Measurements from ENCODE around the gene CPTP. TPM values are rescaled to one million over a fixed set of nuclear protein-coding genes. Genes with fewer than 3 reads are reported as not detected.

CPTP gene
- total and polyA plus RNA-seq, 10 of the 15 experiments (the other 5 are each of a cell fraction or from before 2014, with no cell fraction given), result 0.06 to 24.3 (median 10.0) TPM

GRCh38 chr1:1373051-1373814, 48.6 kb downstream of the CPTP start:
- Histone ChIP-seq H2AFZ (ENCODE audit: control insufficient read depth, low read depth, low read length) (no peak overlapping the region), H3K36me3 (ENCODE audit: control insufficient read depth in 2 of 2, insufficient read depth in 2 of 2, low read length in 1 of 2) (peaks cover 0 to 3% of the 10 kb centered on the region in 2 experiments; a peak in 2 of 4 replicates), H3K4me2 (ENCODE audit: control insufficient read depth, insufficient read depth) (peak overlapping the region; percentile 95), H3K79me2 (ENCODE audit: control insufficient read depth, insufficient read depth, low read length) (peaks cover 30% of the 10 kb centered on the region), H3K27ac (ENCODE audit: control insufficient read depth, insufficient read depth) (no peak overlapping the region), H3K9me3 (replicated peaks; ENCODE audit: control insufficient read depth, insufficient read depth, low read length) (no peaks in the 10 kb centered on the region), H3K27me3 (replicated peaks in 1 of 2; ENCODE audit: control insufficient read depth in 2 of 2, insufficient read depth in 2 of 2, low read length in 1 of 2) (no peaks in the 10 kb centered on the region), H4K20me1 (ENCODE audit: control insufficient read depth, insufficient read depth) (no peaks in the 10 kb centered on the region), H3K9ac (ENCODE audit: control insufficient read depth, insufficient read depth, low read length) (no peak overlapping the region), H3K4me1 (ENCODE audit: control insufficient read depth, insufficient read depth, low read length) (peaks cover 24% of the 10 kb centered on the region), H3K4me3 (peak overlapping the region; percentile 94; the same call in 1 of the 2 replicates)
- SMC1A ChIA-PET (ENCODE audit: uncharacterized antibody, unreplicated experiment), result interaction anchor here (0.6 to 1.5 kb wide), 2 partner anchors 52 to 65 kb away, joined by 3 to 6 read pairs; no protein-coding TSS in a partner anchor
- 85% methylated on average over 26 of the region's 26 CpGs for WGBS (ENCODE audit: insufficient coverage, insufficient replicate concordance, low lambda C conversion rate, missing lambda C conversion rate)
- DNase-seq (ENCODE audit: low read depth, low spot score) (no peak), FAIRE-seq (no peak), ATAC-seq (no peak)
- POLR2A ChIA-PET, result no interaction called here
- intact Hi-C loops (cut with micrococcal nuclease; ENCODE audit: unreplicated experiment), result loop anchor here (10.0 kb wide), 1 partner anchor 132 kb away; no protein-coding TSS in a partner anchor
- RAD21 ChIA-PET (ENCODE audit: unreplicated experiment), result interaction anchor here (1.0 to 1.3 kb wide), 2 partner anchors 25 to 26 kb away, joined by 3 read pairs; partner anchors contain the start of gene CCNL2
- in situ Hi-C loops (cut with MboI), result no loop called here
- no TSS peak for BruUV-seq (replicated peaks)
- no peak for TF ChIP-seq SRF (IDR thresholded peaks at IDR 0.05; ENCODE audit: low read depth in 2 of 2, low read length in 2 of 2)
- no peak for TF ChIP-seq SPI1 (IDR thresholded peaks at IDR 0.05; ENCODE audit: borderline replicate concordance, insufficient read depth, low read depth, low read length)
- TF ChIP-seq CBX5 (IDR thresholded peaks at IDR 0.05; ENCODE audit: low read depth), result no peak
- TF ChIP-seq, protein P1, sequence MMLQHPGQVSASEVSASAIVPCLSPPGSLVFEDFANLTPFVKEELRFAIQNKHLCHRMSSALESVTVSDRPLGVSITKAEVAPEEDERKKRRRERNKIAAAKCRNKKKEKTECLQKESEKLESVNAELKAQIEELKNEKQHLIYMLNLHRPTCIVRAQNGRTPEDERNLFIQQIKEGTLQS (IDR thresholded peaks at IDR 0.05; ENCODE audit: borderline replicate concordance, extremely low read depth, low read depth, low read length), result no peak
- TF ChIP-seq, protein P2, sequence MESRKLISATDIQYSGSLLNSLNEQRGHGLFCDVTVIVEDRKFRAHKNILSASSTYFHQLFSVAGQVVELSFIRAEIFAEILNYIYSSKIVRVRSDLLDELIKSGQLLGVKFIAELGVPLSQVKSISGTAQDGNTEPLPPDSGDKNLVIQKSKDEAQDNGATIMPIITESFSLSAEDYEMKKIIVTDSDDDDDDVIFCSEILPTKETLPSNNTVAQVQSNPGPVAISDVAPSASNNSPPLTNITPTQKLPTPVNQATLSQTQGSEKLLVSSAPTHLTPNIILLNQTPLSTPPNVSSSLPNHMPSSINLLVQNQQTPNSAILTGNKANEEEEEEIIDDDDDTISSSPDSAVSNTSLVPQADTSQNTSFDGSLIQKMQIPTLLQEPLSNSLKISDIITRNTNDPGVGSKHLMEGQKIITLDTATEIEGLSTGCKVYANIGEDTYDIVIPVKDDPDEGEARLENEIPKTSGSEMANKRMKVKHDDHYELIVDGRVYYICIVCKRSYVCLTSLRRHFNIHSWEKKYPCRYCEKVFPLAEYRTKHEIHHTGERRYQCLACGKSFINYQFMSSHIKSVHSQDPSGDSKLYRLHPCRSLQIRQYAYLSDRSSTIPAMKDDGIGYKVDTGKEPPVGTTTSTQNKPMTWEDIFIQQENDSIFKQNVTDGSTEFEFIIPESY (IDR thresholded peaks at IDR 0.05), result no peak
- TF ChIP-seq FOXK2 (IDR thresholded peaks at IDR 0.05), result no peak
- no peak for TF ChIP-seq POLR2AphosphoS2 (IDR thresholded peaks at IDR 0.05; ENCODE audit: low read depth, low read length)
- TF ChIP-seq ZZZ3 (IDR thresholded peaks at IDR 0.05; ENCODE audit: control insufficient read depth, insufficient read length, low read depth), result no peak
- no peak for TF ChIP-seq CBFB (IDR thresholded peaks at IDR 0.05; ENCODE audit: low read depth)
- TF ChIP-seq RUNX3 (IDR thresholded peaks at IDR 0.05; ENCODE audit: low read length), result no peak
- no peak for TF ChIP-seq BACH1 (IDR thresholded peaks at IDR 0.05; ENCODE audit: borderline replicate concordance)
- no peak for TF ChIP-seq BCLAF1 (IDR thresholded peaks at IDR 0.05)
- TF ChIP-seq NR2F1 (conservative IDR thresholded peaks at IDR 0.05), result no peak
- no peak for TF ChIP-seq IKZF1 (conservative IDR thresholded peaks at IDR 0.05)
- no peak for TF ChIP-seq GATAD2B (conservative IDR thresholded peaks at IDR 0.05; ENCODE audit: low read depth)
- TF ChIP-seq, protein P3, sequence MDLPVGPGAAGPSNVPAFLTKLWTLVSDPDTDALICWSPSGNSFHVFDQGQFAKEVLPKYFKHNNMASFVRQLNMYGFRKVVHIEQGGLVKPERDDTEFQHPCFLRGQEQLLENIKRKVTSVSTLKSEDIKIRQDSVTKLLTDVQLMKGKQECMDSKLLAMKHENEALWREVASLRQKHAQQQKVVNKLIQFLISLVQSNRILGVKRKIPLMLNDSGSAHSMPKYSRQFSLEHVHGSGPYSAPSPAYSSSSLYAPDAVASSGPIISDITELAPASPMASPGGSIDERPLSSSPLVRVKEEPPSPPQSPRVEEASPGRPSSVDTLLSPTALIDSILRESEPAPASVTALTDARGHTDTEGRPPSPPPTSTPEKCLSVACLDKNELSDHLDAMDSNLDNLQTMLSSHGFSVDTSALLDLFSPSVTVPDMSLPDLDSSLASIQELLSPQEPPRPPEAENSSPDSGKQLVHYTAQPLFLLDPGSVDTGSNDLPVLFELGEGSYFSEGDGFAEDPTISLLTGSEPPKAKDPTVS (IDR thresholded peaks at IDR 0.05; ENCODE audit: low read depth, low read length), result no peak
- CTCF ChIA-PET, result interaction anchor here (0.7 to 2.8 kb wide), 12 partner anchors 18 to 359 kb away, joined by 3 to 15 read pairs (median 6); partner anchors contain the start of genes DVL1 and MRPL20

Measured in GM12878 (cell line).